Transverse colon (tissue), 4 donors: ENCODE measurements around the gene TICAM2. TPM values are rescaled to one million over a fixed set of nuclear protein-coding genes. Genes with fewer than 3 reads are reported as not detected.

ENCODE experiments used
- DNase-seq: peaks from one replicate; pipeline ENCODE4 v3.0.0-alpha.2; 2019
- H3K27ac ChIP-seq, 4 donors: fragments of 200-600 bp; sonication (generic); 2 replicates each; pipeline ENCODE4 v1.5.1; 2016 to 2018; ENCODE audit warnings: inconsistent platforms in 4 of 4
- H3K27me3 ChIP-seq: fragments of 200-600 bp; sonication (generic); 2 replicates; pipeline ENCODE4 v1.5.1; 2017; ENCODE audit warnings: inconsistent platforms
- H3K36me3 ChIP-seq, 4 donors: fragments of 200-600 bp; sonication (generic); 2 replicates each; pipeline ENCODE4 v1.5.1; 2017 to 2019; ENCODE audit warnings: inconsistent platforms in 4 of 4
- H3K4me1 ChIP-seq, 4 donors: fragments of 200-600 bp; sonication (generic); 2 replicates each; pipeline ENCODE4 v1.5.1; 2017 to 2020; ENCODE audit warnings: inconsistent platforms in 4 of 4
- H3K4me3 ChIP-seq, 4 donors: fragments of 200-600 bp; sonication (generic); 1 replicate in 1 of 4; 2 replicates in 3 of 4; pipeline versions ENCODE4 v1.5.1 to v1.6.1; 2017 to 2019; ENCODE audit warnings: inconsistent platforms in 4 of 4
- H3K9me3 ChIP-seq, 2 donors: fragments of 200-600 bp; sonication (generic); 2 replicates each; pipeline ENCODE4 v1.5.1; 2017 to 2019; ENCODE audit warnings: inconsistent platforms in 2 of 2
- CTCF ChIP-seq, 5 experiments: fragments of 200-600 bp in 3 of 5; fragments of 450-650 bp in 2 of 5; sonication (generic) in 3 of 5; IDR thresholded peaks; 1 replicate in 2 of 5; 2 replicates in 3 of 5; pipeline ENCODE4 v1.5.1; 2016 to 2017; ENCODE audit warnings: antibody characterized with exemption in 5 of 5, inconsistent platforms in 3 of 5, mild to moderate bottlenecking in 2 of 5, moderate library complexity in 1 of 5
- EP300 ChIP-seq: sonication (generic); formaldehyde crosslinking; IDR thresholded peaks from one replicate; pipeline ENCODE4 v1.6.1; 2017; ENCODE audit warnings: antibody characterized with exemption, low read depth
- POLR2A ChIP-seq: fragments of 450-650 bp; IDR thresholded peaks from one replicate; pipeline ENCODE4 v1.6.1; 2016; ENCODE audit warnings: antibody characterized with exemption, mild to moderate bottlenecking, moderate library complexity
- POLR2AphosphoS5 ChIP-seq, 3 donors: sonication (generic); formaldehyde crosslinking; IDR thresholded peaks; one replicate each; pipeline ENCODE4 v1.6.1; 2016; ENCODE audit warnings: antibody characterized with exemption in 3 of 3
- WGBS, 2 donors: methylation state at CpG; one replicate each; pipeline ENCODE4 v1.1.5; 2018; ENCODE audit warnings: low coverage in 1 of 2; 5-methylcytosine and 5-hydroxymethylcytosine counted together
- in situ Hi-C, 4 donors: fragments of 200-750 bp; cut with MboI; loops; one replicate each; pipeline versions ENCODE4 v1.15.0 to v1.15.1; 2017; ENCODE audit warnings: low sequenced_read_pairs in 3 of 4, low pct_ligation_motif_present in 1 of 4, low pct_unique_long_range_greater_than_20kb in 1 of 4
- intact Hi-C: fragments of 100-400 bp; cut with DNase I; formaldehyde crosslinking; loops from one replicate; pipeline ENCODE4 v1.15.1; 2023; ENCODE audit warnings: low total_unique reads
- total RNA-seq, 4 donors: library from RNA; depleted of rRNA; stranded (reverse); fragments of >200 nt; gene quantifications; one replicate each; pipeline ENCODE4 v1.1.0, GENCODE V29; 2016

TICAM2 gene
- total RNA-seq, 4 donors from 2014 or later, result 0.68 to 1.1 TPM; not detected in 2

GRCh38 chr5:115551415-115551814 is 50.9 kb downstream of the TICAM2 start:
- H3K27me3 ChIP-seq, result no peaks in the 10 kb centered on the region
- in situ Hi-C loops (no loop called here), intact Hi-C loops (no loop called here)
- H3K9me3 ChIP-seq, result no peaks in the 10 kb centered on the region
- DNase-seq, result peak; percentile 57
- no peak for TF ChIP-seq POLR2A
- no peak for TF ChIP-seq CTCF (IDR thresholded peaks at IDR 0.05)
- TF ChIP-seq EP300, result no peak
- peak in 1 of 3 donors; percentile 25 for TF ChIP-seq POLR2AphosphoS5 (IDR thresholded peaks at IDR 0.05)
- H3K36me3 ChIP-seq, result no peaks in the 10 kb centered on the region
- H3K4me3 ChIP-seq, result no peak overlapping the region
- no peak overlapping the region for H3K27ac ChIP-seq
- 61% methylated on average over 4 of the region's 4 CpGs; no CpG with 5 or more reads in 1 of the 2 donors for WGBS, 2 donors
- peaks cover 0 to 4% (median 0%) of the 10 kb centered on the region in 4 donors for H3K4me1 ChIP-seq

GRCh38 chr5:115549154-115549553 is 53.1 kb downstream of the TICAM2 start:
- TF ChIP-seq POLR2A, result no peak
- TF ChIP-seq CTCF (IDR thresholded peaks at IDR 0.05), result no peak
- TF ChIP-seq EP300, result no peak
- TF ChIP-seq POLR2AphosphoS5 (IDR thresholded peaks at IDR 0.05), result no peak
- Histone ChIP-seq H3K9me3 (peaks cover 7 to 12% of the 10 kb centered on the region in 2 donors), H3K4me1 (peaks cover 0 to 9% (median 0%) of the 10 kb centered on the region in 4 donors), H3K4me3 (no peak overlapping the region), H3K27ac (no peak overlapping the region), H3K27me3 (no peaks in the 10 kb centered on the region), H3K36me3 (no peaks in the 10 kb centered on the region)
- in situ Hi-C loops (no loop called here), intact Hi-C loops (no loop called here)
- 64% methylated on average over 3 of the region's 3 CpGs; no CpG with 5 or more reads in 1 of the 2 donors for WGBS, 2 donors
- DNase-seq, result no peak

- WGBS, 2 donors, result 97 to 98% methylated on average over 4 of the region's 4 CpGs
- no peaks in the 10 kb centered on the region for H3K36me3 ChIP-seq
- in situ Hi-C loops, result no loop called here
Observed at GRCh38 chr5:115548683-115549082, 53.6 kb downstream of the TICAM2 start.

GRCh38 chr5:115545351-115545882 is 56.9 kb downstream of the TICAM2 start:
- Histone ChIP-seq H3K27me3 (no peaks in the 10 kb centered on the region), H3K36me3 (peaks cover 0 to 4% (median 0%) of the 10 kb centered on the region in 4 donors), H3K9me3 (peaks cover 7 to 12% of the 10 kb centered on the region in 2 donors), H3K27ac (peak overlapping the region; percentile 77 to 100 (median 90)), H3K4me1 (peaks cover 4 to 29% (median 11%) of the 10 kb centered on the region in 4 donors), H3K4me3 (peak overlapping the region in 2 of 4 donors; percentile 38 to 90)
- WGBS, 2 donors, result 88 to 96% methylated on average over 4 to 9 of the region's 9 CpGs
- intact Hi-C loops, result no loop called here
- in situ Hi-C loops, result no loop called here
- DNase-seq, result no peak
- TF ChIP-seq CTCF (IDR thresholded peaks at IDR 0.05) (no peak), POLR2AphosphoS5 (IDR thresholded peaks at IDR 0.05) (no peak), EP300 (no peak)

More at GRCh38 chr5:115548683-115549082, 53.6 kb downstream of the TICAM2 start:
- no peak for TF ChIP-seq CTCF (IDR thresholded peaks at IDR 0.05)
- TF ChIP-seq EP300, result no peak
- TF ChIP-seq POLR2A, result no peak
- no peak for TF ChIP-seq POLR2AphosphoS5 (IDR thresholded peaks at IDR 0.05)
- Histone ChIP-seq H3K9me3 (peaks cover 7 to 12% of the 10 kb centered on the region in 2 donors), H3K4me1 (peaks cover 0 to 9% (median 0%) of the 10 kb centered on the region in 4 donors), H3K27me3 (no peaks in the 10 kb centered on the region), H3K4me3 (no peak overlapping the region), H3K27ac (no peak overlapping the region)
- intact Hi-C loops, result no loop called here
- DNase-seq, result no peak
